Heart left ventricle (tissue), 13 donors: ENCODE data around the gene MGAM2.

ENCODE experiments used
- CTCF ChIP-seq, 12 donors: fragments of 200-600 bp; sonication (generic) in 4 of 12; IDR thresholded peaks; one replicate each; pipeline versions ENCODE4 v1.5.0 to v1.8.0; 2018 to 2022; ENCODE audit warnings: antibody characterized with exemption in 12 of 12, mild to moderate bottlenecking in 5 of 12
- POLR2A ChIP-seq, 2 donors: fragments of 450-650 bp; IDR thresholded peaks; one replicate each; pipeline ENCODE4 v1.6.1; 2017; ENCODE audit warnings: antibody characterized with exemption in 2 of 2, mild to moderate bottlenecking in 2 of 2, moderate library complexity in 2 of 2
- donor health status: ischemic (EF 13 %, LVEDD 7.1; RV severe dilation, severe dysfunction).
- donor health status: DM: no; HTN: yes; CAD: no.
- donor health status: DM: no; HTN: no; CAD: no.
- donor health status: ischemic (EF 25% LVEDD 6.9; RV normal size, moderate dysfunction).
- donor health status: ischemic (EF 25% LVEDD 5.7; RV mildly dilated, moderate dysfunction).
- donor health status: ischemic (EF 35%, LVEDD 5.7; RV mildly dilated, moderate dysfunction).
- donor health status: nonischemic (EF 11% LVEDD 7.7; RV severe dilation, severe dysfunction).
- donor health status: DM: yes; HTN: yes; CAD: no.
- donor health status: PGD.
- donor health status: ischemic (EF 29% LVEDD 5.4; RV normal size, mild dysfunction).
- donor health status: nonischemic (EF 23%, LVEDD 6.1; RV moderate dilation, normal function).

- no peak for TF ChIP-seq CTCF (IDR thresholded peaks at IDR 0.05)
- no peak for TF ChIP-seq POLR2A (IDR thresholded peaks at IDR 0.05)
These were observed 65.4 kb downstream of the MGAM2 start for GRCh38 chr7:142176901-142177300.
